ENCODE data around the gene PLEKHG2.
A peak's percentile ranks its signal among the peaks of the same experiment; 100 is the strongest.
"Not testable (repeated sequence)": the region's sequence is repeated elsewhere in the genome, so short reads cannot be mapped to it uniquely, and the experiment has no call there.

PLEKHG2 gene

DNA sequence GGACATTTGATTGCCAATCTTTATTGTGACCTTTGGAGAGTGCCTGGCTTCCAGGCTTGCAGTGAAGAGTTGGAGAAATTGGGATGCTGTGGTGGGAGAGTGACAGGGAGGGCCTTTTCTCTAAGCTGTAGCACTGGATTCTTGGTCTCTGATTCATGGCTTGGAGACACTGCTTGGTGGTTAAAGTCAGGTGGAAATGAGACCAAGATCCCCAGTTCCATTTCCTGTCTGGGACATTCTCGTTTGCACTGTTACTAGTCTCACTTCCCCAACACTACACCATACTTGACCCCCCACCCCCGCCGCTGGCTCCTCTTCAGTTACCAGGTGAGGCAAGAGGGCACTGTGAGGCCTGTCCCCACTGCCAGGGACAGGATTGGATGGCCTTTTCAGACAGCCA is 35.8 kb downstream of the PLEKHG2 start:
- DNase-seq = no peak

DNA sequence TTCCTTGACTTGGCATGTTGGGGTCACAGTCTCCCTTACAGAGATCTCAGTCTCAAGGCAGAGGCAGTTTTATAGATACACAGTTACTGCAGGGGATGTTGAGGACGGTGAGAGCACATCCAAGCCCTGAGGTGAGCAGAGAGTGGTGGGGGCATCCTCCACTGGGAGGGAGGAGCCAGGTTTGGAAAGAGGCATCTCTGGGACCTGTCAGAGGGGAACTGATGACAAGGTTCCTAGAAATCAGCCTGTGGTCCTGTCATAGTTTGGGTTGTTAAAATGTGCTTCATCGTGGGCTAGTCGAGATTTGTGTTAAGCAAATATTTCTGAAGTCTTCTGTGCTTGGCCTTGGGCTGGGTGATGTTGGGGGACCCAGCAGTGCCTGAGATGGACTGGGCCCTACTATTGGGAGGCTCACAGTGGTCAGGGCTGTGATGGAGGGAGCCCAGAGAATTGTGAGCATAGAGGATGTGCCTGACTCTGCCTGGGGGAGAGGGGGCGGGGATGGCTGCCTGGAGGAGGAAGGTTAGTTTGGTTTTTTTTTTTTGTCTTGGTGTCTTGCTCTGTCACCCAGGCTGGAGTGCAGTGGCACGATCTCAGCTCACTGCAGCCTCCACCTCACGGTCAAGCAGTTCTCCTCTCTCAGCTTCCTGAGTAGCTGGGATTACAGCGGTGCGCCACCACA is 36.8 kb downstream of the PLEKHG2 start:
- DNase-seq = no peak

DNA sequence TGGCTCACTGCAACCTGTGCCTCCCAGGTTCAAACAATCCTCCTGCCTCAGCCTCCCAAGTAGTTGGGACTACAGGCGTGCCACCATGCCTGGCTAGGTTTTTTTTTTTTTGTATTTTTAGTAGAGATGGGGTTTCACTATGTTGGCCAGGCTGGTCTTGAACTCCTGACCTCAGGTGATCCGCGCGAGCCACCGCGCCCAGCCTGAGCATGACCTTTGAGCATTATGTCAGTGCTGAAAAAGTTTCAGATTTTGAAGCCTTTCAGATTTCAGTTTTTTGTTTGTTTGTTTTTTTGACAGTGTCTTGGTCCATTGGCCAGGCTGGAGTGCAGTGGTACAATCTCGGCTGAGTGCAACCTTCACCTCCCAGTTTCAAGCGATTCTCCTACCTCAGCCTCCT is 38.8 kb downstream of the PLEKHG2 start:
- DNase-seq = not testable (repeated sequence)

DNA sequence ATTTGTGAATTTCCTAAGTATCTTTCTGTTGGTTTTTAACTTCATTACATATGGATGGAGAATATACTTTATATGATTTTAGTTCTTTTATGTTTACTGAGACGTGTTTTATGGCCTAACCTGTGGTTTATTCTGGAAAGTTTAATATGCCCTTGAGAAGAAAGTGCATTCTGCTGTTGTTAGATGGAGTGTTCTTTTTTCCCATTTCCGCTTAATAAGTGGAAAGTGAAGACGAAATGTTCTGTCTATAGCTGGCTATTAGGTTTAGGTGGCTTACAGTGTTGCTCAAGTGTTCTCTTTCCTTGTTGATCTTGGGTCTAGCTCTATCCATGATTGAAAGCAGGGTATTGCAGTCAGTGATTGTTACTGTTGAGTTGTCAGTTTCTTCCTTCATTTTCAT is 50.9 kb downstream of the PLEKHG2 start:
- DNase-seq = no peak

DNA sequence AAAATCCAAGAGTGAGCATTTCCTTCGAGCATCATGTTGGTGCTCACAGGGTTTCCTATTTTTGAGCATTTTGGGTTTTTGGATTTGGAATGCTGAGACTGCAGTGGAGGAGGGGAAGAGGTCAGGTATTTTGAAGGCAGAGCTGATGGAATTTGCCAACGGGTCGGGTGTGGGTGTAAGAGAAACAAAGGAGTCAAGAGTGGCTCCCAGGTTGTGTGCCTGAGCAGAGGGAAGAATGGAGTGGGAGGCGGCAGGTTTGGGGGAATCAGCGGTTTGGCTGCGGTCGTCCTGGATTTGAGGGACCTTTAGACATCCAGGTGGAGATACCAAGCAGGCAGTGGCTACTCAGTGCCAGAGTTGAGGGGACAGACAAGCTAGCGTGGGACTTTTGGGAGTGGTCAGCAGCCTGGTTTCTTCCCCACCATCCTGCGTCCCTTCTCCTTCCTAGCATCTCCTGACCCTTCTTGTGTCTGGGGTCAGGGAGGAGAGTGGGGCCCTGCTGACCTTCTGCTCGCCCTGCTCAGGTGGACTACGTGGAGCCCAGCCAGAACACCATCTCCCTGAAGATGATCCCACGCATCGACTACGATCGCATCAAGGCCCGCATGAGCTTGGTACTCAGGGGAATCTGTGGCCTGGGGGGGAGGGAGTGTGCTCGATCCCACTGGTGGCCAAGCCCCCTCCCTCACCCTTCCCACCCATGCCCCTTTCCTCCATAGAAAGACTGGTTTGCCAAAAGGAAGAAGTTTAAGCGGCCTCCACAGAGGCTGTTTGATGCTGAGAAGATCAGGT is 53.7 kb downstream of the PLEKHG2 start:
- no peak for DNase-seq

DNA sequence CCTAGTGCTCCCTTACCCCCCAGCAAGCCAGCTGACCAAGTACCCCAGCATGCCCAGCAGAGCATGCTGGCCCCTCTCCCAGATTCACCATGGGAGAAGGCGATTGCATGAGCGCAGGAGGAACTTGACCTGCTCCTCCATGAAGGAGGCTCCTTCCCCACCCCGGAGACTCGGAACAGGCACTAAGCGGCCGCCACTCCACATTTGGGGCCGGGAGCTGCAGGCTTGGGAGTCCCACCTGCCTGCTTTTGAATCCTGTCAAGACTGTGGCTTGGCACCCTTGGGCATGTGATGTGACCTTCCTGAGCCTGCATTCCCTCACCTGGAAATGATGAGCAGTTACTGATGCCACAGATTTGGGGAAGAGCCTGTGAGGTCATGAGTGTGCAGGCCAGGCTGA is 55.5 kb downstream of the PLEKHG2 start:
- no peak for DNase-seq

DNA sequence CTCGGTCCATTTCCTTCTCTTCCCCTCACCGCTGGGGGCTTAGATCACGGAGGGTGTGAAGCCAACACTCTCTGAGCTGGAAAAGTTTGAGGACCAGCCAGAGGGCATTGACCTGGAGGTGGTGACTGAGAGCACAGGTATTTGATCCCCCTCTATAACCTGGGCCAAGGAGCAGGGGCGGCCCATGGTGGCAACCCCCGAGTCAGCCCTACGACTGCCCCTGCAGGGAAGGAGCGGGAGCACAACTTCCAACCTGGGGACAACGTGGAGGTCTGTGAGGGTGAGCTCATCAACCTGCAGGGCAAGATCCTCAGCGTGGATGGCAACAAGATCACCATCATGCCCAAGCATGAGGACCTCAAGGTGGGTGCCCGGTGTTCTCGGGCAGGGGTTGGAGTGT is 56.6 kb downstream of the PLEKHG2 start:
- DNase-seq = no peak

DNA sequence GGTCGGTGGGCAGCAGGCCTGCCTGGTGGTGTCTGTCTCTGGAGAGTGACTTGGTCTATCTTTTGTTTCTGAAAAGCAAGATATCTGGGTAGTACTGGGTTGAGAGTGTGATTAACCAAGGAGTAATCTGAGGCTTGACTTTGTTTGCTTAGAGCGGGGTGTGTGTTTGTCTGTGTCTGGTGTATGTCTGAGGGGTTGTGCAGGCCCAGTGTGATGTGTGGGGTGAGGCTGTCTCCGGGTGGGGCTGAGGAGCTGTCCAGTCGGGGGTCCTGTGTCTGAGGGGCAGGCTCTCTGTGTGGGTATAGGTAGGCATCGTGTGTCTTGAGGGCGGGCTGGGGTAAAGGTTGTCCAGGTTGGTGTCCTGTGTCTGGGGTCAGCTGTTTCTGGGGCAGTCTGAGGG is 57.1 kb downstream of the PLEKHG2 start:
- DNase-seq = no peak

DNA sequence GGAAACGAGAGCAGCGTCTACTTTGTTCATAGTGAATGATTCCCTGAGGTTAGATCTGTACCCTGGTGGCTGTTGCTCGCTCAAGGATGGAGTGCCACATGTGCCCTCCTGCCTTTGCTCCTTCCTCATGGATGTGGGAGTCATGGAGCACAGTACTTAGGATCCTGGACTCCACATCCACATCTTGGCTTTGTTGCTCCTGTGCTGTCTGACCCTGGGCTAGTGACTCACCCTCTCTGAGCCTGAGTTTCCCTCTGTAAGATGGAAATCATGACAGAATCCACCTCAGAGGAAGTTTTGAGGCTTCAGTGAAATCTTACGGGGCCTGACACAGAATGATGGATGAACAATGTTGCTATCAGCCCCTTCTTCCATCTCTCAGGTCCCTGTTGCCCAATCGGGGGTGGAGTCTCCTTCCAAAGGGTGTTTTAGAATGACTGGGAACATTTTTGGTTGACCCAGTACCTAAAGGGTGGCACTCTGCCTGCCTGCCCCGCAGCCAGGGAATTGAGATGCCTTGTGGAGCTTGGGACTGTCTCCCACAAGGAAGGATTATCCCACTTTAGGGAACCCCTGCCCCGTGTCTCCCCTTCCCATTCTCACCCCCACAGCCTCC is 58.4 kb downstream of the PLEKHG2 start:
- DNase-seq = no peak

DNA sequence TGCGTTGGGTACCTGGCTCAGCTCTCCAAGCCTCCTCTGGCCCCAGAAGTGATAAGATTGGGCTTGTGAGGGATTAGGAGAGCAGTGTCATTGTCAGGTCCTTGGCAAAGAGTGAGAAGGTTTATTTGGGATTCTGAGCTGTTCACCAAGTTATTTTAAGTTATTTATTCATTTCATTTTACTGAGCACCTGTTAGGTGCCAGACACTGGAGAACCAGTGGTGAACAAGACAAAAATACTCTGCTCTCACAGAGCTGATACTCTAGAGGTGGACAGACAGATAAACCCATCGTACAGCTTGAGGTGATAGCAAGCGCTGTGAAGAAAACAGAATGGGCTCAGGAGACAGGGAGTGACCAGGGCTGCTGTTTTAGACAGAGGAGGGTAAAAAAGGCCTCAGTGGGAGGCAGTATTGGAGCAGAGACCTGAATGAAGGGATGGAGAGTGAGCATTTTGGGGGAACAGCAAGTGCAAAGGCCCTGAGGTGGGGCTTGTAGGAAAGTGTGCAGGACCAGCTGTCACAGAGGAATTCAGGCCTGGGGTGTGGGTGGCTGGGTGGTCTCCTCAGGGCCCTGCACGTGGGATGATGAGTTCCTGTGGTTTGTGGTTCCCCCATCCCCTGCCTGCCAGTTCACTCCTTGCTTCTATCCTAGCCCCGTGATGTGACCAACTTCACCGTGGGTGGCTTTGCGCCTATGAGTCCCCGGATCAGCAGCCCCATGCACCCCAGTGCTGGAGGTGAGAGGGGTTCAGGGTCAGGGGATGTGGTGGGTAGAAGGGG is 59.5 kb downstream of the PLEKHG2 start:
- no peak for DNase-seq

DNA sequence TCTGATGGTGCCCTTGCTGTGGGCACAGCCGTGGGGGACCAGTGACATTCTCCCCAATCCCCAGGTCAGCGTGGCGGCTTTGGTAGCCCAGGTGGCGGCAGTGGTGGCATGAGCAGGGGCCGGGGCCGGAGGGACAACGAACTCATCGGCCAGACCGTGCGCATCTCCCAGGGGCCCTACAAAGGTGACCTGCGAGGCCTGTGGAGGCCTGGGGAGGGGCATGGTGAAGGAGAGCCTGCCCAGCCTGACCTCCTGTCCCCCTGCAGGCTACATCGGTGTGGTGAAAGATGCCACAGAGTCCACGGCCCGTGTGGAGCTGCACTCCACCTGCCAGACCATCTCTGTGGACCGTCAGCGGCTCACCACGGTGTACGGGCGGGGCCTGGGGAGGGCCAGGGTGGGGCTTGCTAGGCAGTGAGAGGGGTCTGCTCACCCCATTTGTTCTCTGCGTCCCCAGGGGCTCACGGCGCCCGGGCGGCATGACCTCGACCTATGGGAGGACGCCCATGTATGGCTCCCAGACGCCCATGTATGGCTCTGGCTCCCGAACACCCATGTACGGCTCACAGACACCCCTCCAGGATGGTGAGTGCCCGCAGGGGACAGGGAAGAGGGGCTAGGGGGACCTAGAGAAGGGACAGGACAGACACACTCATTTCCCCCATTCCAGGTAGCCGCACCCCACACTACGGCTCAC is 60.4 kb downstream of the PLEKHG2 start:
- DNase-seq = no peak

DNA sequence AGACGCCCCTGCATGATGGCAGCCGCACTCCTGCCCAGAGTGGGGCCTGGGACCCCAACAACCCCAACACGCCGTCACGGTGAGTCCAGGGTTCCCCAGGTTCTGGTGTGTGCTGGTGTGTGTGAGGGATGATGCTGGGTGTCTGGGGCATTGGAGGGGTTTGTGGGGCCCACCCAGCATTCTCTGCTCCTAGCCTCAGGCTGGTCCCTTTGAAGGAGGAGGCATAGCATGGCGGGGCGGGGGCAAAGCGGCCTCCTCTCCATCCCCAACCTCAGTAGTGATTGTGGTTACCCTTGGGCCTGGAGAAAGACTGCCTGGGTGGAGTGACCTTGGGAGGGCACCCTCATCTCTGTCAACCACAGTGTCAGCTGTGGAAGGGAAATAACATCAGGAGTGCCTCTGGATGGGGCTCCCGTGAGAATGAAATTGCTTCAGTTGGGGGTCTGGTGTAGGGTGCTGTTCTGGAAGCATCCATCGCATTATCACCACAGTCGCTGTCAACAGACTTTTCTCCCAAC is 61.0 kb downstream of the PLEKHG2 start:
- DNase-seq = no peak

DNA sequence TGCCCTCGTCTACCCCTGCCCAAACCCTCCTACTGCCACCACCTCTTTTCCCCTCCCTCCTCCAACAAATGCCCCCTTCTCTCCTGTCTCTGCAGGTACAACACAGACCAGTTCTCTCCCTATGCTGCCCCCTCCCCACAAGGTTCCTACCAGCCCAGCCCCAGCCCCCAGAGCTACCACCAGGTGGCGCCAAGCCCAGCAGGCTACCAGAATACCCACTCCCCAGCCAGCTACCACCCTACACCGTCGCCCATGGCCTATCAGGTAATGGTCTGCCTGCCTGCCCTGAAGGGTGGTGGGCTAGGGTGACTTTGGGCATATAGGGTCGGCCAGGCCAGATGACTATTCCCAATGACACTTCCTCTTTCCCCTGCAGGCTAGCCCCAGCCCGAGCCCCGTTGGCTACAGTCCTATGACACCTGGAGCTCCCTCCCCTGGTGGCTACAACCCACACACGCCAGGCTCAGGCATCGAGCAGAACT is 61.7 kb downstream of the PLEKHG2 start:
- DNase-seq = peak; percentile 30

DNA sequence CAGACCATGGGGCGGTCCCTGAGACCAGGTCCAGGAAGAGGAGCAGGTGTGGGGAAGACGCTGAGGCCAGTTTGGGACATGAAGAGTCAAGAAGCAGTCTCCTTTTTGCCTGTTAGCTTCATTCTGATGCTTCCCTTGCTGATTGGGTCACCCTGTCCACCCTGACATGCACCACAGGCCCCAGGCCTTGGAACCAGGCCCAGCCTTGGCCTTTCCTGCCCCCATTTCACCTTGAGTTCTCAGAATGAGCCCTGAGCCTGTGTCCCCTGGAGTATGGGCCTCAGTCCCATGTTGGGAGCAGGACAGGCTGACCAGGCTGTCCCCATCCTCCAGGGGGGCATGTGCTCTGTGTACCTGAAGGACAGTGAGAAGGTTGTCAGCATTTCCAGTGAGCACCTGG is 63.3 kb downstream of the PLEKHG2 start:
- DNase-seq = no peak

Measured in activated gamma-delta T cell (primary cell).